D721Med (cell line): ENCODE results near the gene PSMD3.

Experiments used
- DNase-seq: peaks from one replicate; pipeline ENCODE4 v3.0.0; 2011; ENCODE audit warnings: low spot score; ENCODE audit not compliant: insufficient read length
- FAIRE-seq: peaks from 2 replicates; lab custom pipeline; 2011; peaks lifted over from hg19 to GRCh38; lab: Jason Lieb, UNC
- TF ChIP-seq, protein P1 (sequence below): IDR thresholded peaks from 2 replicates; pipeline ENCODE4 v1.5.1; 2012; ENCODE audit warnings: mild to moderate bottlenecking, control low read depth; ENCODE audit not compliant: insufficient read depth; ENCODE audit errors: missing control alignments

PSMD3 gene

DNA sequence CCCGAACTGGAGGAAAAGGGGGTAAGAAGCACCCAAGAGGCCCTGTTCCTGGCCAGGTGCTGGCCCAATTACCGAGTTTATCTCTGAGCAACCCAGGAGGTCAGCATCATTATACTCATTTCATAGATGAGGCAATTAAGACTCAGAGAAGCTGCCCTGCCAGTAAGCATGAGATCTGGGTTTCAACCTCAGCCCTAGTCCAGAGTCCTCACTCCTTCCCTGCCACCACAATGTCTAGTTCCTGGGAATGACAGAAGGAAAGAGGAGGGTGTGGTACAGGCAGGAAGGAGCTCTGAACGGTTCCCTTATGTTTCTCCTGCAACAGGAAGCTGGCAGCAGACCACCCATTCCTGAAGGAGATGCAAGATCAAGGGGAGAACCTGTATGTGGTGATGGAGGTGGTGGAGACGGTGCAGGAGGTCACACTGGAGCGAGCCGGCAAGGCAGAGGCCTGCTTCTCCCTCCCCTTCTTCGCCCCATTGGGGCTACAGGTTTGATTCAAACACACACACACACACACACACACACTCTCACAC lies 10.4 kb upstream of the PSMD3 start:
- TF ChIP-seq, protein P1, sequence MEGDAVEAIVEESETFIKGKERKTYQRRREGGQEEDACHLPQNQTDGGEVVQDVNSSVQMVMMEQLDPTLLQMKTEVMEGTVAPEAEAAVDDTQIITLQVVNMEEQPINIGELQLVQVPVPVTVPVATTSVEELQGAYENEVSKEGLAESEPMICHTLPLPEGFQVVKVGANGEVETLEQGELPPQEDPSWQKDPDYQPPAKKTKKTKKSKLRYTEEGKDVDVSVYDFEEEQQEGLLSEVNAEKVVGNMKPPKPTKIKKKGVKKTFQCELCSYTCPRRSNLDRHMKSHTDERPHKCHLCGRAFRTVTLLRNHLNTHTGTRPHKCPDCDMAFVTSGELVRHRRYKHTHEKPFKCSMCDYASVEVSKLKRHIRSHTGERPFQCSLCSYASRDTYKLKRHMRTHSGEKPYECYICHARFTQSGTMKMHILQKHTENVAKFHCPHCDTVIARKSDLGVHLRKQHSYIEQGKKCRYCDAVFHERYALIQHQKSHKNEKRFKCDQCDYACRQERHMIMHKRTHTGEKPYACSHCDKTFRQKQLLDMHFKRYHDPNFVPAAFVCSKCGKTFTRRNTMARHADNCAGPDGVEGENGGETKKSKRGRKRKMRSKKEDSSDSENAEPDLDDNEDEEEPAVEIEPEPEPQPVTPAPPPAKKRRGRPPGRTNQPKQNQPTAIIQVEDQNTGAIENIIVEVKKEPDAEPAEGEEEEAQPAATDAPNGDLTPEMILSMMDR = no peak
- FAIRE-seq (no peak), DNase-seq (no peak)

DNA sequence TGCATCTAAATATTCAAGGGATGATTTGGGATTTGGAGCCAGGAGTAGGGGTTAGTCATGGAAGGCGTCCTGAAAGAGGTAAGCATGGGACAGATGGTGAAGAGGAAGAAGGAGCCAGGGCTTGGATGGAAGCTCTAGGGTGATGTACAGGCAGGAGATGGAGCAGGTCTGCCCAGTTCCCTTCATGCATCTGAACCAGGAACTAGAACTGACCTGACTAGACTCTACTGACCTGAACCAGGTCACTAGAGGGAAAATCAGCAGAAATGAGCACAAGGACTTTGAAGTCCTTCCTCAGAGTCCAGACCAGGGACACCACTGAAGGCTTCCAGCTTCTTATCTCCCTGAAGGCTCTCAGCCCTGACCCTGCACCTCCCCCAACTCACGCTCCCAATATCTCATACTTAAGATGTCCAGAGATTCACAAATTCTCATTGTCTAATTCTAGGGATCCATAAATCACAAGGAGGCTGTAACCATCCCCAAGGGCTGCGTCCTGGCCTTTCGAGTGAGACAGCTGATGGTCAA lies 9.5 kb upstream of the PSMD3 start:
- TF ChIP-seq, protein P1 = no peak
- DNase-seq (no peak), FAIRE-seq (no peak)

DNA sequence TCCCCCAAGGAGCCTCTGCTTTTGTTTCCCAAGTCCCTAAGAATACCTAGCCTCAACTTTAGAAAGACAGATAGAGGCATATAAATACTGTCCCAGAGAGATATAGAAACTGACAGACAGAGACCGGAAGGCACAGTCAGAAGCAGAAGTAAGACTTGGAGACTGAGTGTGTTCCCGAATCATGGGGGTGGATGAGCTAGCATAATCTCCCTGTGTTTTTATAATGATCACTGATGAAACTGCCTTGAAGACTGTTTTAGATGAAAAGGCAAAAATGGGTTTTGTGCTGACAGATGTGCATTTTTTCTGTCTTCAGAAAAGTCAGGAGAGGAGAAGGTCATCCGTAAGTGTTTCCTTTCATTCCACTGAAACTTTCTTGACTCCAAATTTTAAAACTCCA lies 8.3 kb upstream of the PSMD3 start:
- FAIRE-seq (no peak), DNase-seq (no peak)
- TF ChIP-seq, protein P1 = no peak

DNA sequence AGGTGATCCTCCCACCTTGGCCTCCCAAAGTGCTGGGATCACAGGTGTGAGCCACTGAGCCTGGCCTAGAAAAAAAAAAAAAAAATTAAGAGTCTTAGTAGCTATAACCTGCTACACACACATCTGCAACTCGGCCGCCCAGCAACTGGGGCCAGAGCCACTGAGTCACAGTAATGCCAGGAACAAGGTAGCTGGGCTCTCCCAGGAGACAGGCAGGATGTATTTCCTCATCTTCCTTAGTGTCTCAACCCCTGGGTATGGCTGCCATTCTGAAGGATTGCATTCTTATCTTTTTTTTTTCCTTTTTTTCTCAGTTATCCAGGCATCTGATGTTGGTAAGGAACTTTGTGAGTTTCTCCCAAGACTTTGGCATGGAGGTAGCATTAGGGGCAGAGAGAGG lies 7.1 kb upstream of the PSMD3 start:
- FAIRE-seq = no peak
- DNase-seq = no peak
- TF ChIP-seq, protein P1 = no peak

DNA sequence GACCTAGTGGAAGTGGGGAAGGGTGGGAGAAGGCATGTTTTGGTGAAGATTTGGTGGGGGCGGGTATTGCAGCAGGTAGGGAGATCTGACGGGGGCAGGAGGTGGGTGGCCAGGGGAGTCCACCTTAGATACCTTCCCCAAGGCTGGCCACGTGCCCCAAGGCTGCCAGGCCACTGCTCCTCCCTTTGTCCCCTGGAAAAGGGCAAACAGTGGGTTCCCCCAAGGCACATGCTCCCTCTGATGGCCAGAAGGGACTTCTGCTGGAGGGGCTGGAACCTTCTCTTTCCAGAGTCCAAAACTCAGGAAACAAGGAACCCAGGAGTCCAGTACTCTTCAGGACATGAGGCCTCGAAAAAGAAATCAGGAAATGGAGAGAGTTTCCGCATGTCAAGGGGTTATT lies 6.2 kb upstream of the PSMD3 start:
- DNase-seq = no peak
- FAIRE-seq = no peak
- TF ChIP-seq, protein P1 = no peak

DNA sequence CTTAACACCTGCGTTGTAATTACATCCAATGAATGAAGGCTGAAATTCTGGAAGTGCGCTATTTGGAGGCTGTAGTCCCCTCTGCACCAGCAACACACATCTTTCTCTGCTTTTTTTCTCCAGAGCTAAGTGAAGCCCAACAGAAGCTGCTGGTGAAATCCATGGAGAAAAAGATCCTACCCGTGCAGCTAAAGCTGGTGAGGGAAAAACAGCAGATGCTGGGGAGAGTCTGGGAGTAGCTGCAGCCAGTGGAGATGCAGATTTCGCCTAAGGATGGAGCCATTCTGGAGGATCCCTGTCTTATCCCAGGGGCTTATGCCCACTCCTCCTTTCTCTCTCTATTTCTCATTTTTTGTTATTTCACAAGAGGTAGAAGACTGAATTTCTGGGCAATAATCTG lies 4.8 kb upstream of the PSMD3 start:
- TF ChIP-seq, protein P1 = no peak
- no peak for FAIRE-seq
- no peak for DNase-seq

DNA sequence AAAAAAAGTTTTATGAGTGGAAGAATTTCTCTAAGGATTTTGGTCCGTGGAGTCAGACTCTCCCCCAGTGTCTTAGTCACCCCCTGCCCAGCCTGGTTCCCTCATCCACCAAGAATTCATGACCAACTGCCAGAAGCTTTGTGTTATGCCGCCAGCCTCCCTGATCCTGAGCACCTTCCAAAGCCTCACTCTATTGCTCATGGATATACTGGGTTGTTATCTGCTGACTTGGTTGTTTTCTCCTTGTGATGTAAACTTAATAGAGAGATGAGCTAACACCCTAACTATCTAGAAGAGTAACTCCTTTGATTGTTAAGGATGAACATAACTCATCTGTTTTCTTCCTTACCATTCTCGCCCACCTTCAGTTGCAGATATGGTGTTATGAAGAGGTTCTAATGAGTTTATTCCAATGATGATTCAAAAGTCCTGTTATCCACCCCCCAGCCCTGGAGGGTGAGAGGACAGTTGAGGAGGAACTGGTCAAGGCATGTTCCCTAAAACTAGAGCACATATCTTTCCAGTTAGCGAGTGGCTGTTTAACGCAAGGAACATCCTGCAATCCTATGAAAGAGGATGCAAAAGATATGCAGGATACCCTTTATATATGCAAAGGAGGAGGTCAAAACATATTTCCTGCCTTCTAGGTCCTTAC lies 1.5 kb upstream of the PSMD3 start:
- FAIRE-seq (no peak), DNase-seq (no peak)
- TF ChIP-seq, protein P1 = no peak
